ENCODE data around the gene WDR44. TPM values are rescaled to one million over a fixed set of nuclear protein-coding genes. Genes with fewer than 3 reads are reported as not detected.
"Not testable (repeated sequence)": the region's sequence is repeated elsewhere in the genome, so short reads cannot be mapped to it uniquely, and the experiment has no call there.

The WDR44 gene
- total RNA-seq, 1 donor from 2014 or later: 18.5 TPM

GRCh38 chrX:118356154-118356701 lies 10.3 kb downstream of the WDR44 start:
- no peak for DNase-seq (ENCODE audit: low read depth)

GRCh38 chrX:118360429-118361125 lies 14.7 kb downstream of the WDR44 start:
- no peak for DNase-seq (ENCODE audit: low read depth)

- no peak for DNase-seq (ENCODE audit: low read depth)
These were observed 18.4 kb downstream of the WDR44 start for GRCh38 chrX:118364261-118364660.

GRCh38 chrX:118367338-118367737 lies 21.4 kb downstream of the WDR44 start:
- DNase-seq (ENCODE audit: low read depth): no peak

GRCh38 chrX:118368398-118368797 lies 22.5 kb downstream of the WDR44 start:
- no peak for DNase-seq (ENCODE audit: low read depth)

GRCh38 chrX:118370921-118371624 lies 25.2 kb downstream of the WDR44 start:
- no peak for DNase-seq (ENCODE audit: low read depth)

GRCh38 chrX:118373538-118373937 lies 27.6 kb downstream of the WDR44 start:
- DNase-seq (ENCODE audit: low read depth): no peak

- DNase-seq (ENCODE audit: low read depth): no peak
These were observed 37.2 kb downstream of the WDR44 start for GRCh38 chrX:118383120-118383519.

- no peak for DNase-seq (ENCODE audit: low read depth)
These were observed 46.8 kb downstream of the WDR44 start for GRCh38 chrX:118392716-118393115.

GRCh38 chrX:118396113-118396512 lies 50.2 kb downstream of the WDR44 start:
- DNase-seq (ENCODE audit: low read depth): no peak

- DNase-seq (ENCODE audit: low read depth): no peak
These were observed 72.9 kb downstream of the WDR44 start for GRCh38 chrX:118418811-118419251.

- peak; percentile 24 for DNase-seq (ENCODE audit: low read depth)
These were observed 74.6 kb downstream of the WDR44 start for GRCh38 chrX:118420462-118420861.

GRCh38 chrX:118423558-118423957 lies 77.7 kb downstream of the WDR44 start:
- DNase-seq (ENCODE audit: low read depth): no peak

- no peak for DNase-seq (ENCODE audit: low read depth)
These were observed 86.9 kb downstream of the WDR44 start for GRCh38 chrX:118432799-118433198.

- DNase-seq (ENCODE audit: low read depth): no peak
These were observed 91.4 kb downstream of the WDR44 start for GRCh38 chrX:118437283-118437682.

GRCh38 chrX:118448273-118448783 lies 102.4 kb downstream of the WDR44 start:
- peak; percentile 2 for DNase-seq (ENCODE audit: low read depth)

- DNase-seq (ENCODE audit: low read depth): peak; percentile 60
These were observed 109.1 kb downstream of the WDR44 start for GRCh38 chrX:118455013-118455412.

- peak; percentile 40 for DNase-seq (ENCODE audit: low read depth)
These were observed 113.6 kb downstream of the WDR44 start for GRCh38 chrX:118459494-118459893.

- no peak for DNase-seq (ENCODE audit: low read depth)
These were observed 118.6 kb downstream of the WDR44 start for GRCh38 chrX:118464501-118464900.

GRCh38 chrX:118468122-118468521 lies 122.2 kb downstream of the WDR44 start:
- DNase-seq (ENCODE audit: low read depth): no peak

- not testable (repeated sequence) for DNase-seq (ENCODE audit: low read depth)
These were observed 124.9 kb downstream of the WDR44 start for GRCh38 chrX:118470721-118471347.

- no peak for DNase-seq (ENCODE audit: low read depth)
These were observed 128.7 kb downstream of the WDR44 start for GRCh38 chrX:118474586-118474985.

Measured in myocyte (in vitro differentiated cells).